SK-N-SH treated with all-trans-retinoic acid at 6 μM for 48 hours (cell line): Measurements from ENCODE around the gene CPSF7.

ENCODE experiments used
- ATAC-seq: fragments of 200-7000 bp; cut with Tn5 transposase; 3 replicates; pipeline ENCODE4 v1.9.1; 2020; ENCODE audit warnings: mild to moderate bottlenecking, moderate library complexity
- ARNTL ChIP-seq: fragments of 450-650 bp; formaldehyde crosslinking; IDR thresholded peaks from 2 replicates; pipeline ENCODE4 v1.5.0; 2020; ENCODE audit warnings: low read depth, mild to moderate bottlenecking, moderate library complexity, borderline replicate concordance
- CREB5 ChIP-seq: fragments of 250-450 bp; sonication (Bioruptor Pico); IDR thresholded peaks from 2 replicates; pipeline ENCODE4 v1.5.1; 2020; ENCODE audit warnings: low read depth, mild to moderate bottlenecking, moderate library complexity
- CSDC2 ChIP-seq: fragments of 250-450 bp; sonication (Bioruptor Pico); IDR thresholded peaks from 2 replicates; pipeline ENCODE4 v1.5.0; 2020; ENCODE audit warnings: mild to moderate bottlenecking, moderate library complexity
- CSRNP3 ChIP-seq: fragments of 250-450 bp; sonication (Bioruptor Pico); IDR thresholded peaks from 2 replicates; pipeline ENCODE4 v1.5.1; 2021; ENCODE audit warnings: mild to moderate bottlenecking, moderate library complexity
- ESRRG ChIP-seq: fragments of 250-450 bp; sonication (Bioruptor Pico); IDR thresholded peaks from 2 replicates; pipeline ENCODE4 v1.6.1; 2021; ENCODE audit warnings: mild to moderate bottlenecking
- GLIS3 ChIP-seq: fragments of 250-450 bp; sonication (Bioruptor Pico); IDR thresholded peaks from 2 replicates; pipeline ENCODE4 v1.5.0; 2020; ENCODE audit warnings: mild to moderate bottlenecking, moderate library complexity
- OSR1 ChIP-seq: fragments of 250-450 bp; sonication (Bioruptor Pico); IDR thresholded peaks from 2 replicates; pipeline ENCODE4 v1.8.0; 2022; ENCODE audit warnings: moderate library complexity, mild to moderate bottlenecking, inconsistent platforms
- PATZ1 ChIP-seq: fragments of 250-450 bp; sonication (Bioruptor Pico); IDR thresholded peaks from 2 replicates; pipeline ENCODE4 v1.8.0; 2020; ENCODE audit warnings: mild to moderate bottlenecking, moderate library complexity, borderline replicate concordance
- PPARA ChIP-seq: fragments of 250-450 bp; sonication (Bioruptor Pico); IDR thresholded peaks from 2 replicates; pipeline ENCODE4 v1.5.0; 2020; ENCODE audit warnings: mild to moderate bottlenecking, borderline replicate concordance
- RARB ChIP-seq: fragments of 250-450 bp; sonication (Bioruptor Pico); IDR thresholded peaks from 2 replicates; pipeline ENCODE4 v1.8.0; 2021; ENCODE audit warnings: mild to moderate bottlenecking, moderate library complexity
- SNAI2 ChIP-seq: fragments of 250-450 bp; sonication (Bioruptor Pico); IDR thresholded peaks from 2 replicates; pipeline ENCODE4 v1.5.0; 2020; ENCODE audit warnings: mild to moderate bottlenecking, moderate library complexity
- TCF4 ChIP-seq: fragments of 250-450 bp; sonication (Bioruptor Pico); IDR thresholded peaks from 2 replicates; pipeline ENCODE4 v1.8.0; 2021; ENCODE audit warnings: mild to moderate bottlenecking, moderate library complexity, borderline replicate concordance
- TOX ChIP-seq: fragments of 250-450 bp; sonication (Bioruptor Pico); IDR thresholded peaks from 2 replicates; pipeline ENCODE4 v1.8.0; 2021; ENCODE audit warnings: mild to moderate bottlenecking, moderate library complexity, borderline replicate concordance
- TSHZ2 ChIP-seq: fragments of 250-450 bp; sonication (Bioruptor Pico); IDR thresholded peaks from 2 replicates; pipeline ENCODE4 v1.5.0; 2020; ENCODE audit warnings: mild to moderate bottlenecking, moderate library complexity
- ZC3H10 ChIP-seq: fragments of 250-450 bp; sonication (Bioruptor Pico); IDR thresholded peaks from 2 replicates; pipeline ENCODE4 v1.5.1; 2021; ENCODE audit warnings: mild to moderate bottlenecking, moderate library complexity
- ZFP3 ChIP-seq: fragments of 250-450 bp; sonication (Bioruptor Pico); IDR thresholded peaks from 2 replicates; pipeline ENCODE4 v1.5.0; 2020; ENCODE audit warnings: mild to moderate bottlenecking, moderate library complexity
- ZFP30 ChIP-seq: fragments of 450-650 bp; formaldehyde crosslinking; IDR thresholded peaks from 2 replicates; pipeline ENCODE4 v1.5.0; 2022; ENCODE audit warnings: mild to moderate bottlenecking, moderate library complexity
- ZNF565 ChIP-seq: fragments of 450-650 bp; formaldehyde crosslinking; conservative IDR thresholded peaks from 2 replicates; pipeline ENCODE4 v1.5.0; 2020; ENCODE audit warnings: low read depth, mild to moderate bottlenecking, moderate library complexity
- ZNF8 ChIP-seq: fragments of 450-650 bp; formaldehyde crosslinking; IDR thresholded peaks from 2 replicates; pipeline ENCODE4 v1.5.0; 2020; ENCODE audit warnings: mild to moderate bottlenecking, moderate library complexity

Gene CPSF7

GRCh38 chr11:61475433-61475832 is 45.7 kb upstream of the CPSF7 start:
- TF ChIP-seq ZFP3 (CRISPR knock-in tag), result no peak
- TF ChIP-seq PATZ1 (CRISPR knock-in tag), result no peak
- TF ChIP-seq TCF4 (CRISPR knock-in tag), result no peak
- TF ChIP-seq ZC3H10, result no peak
- TF ChIP-seq GLIS3, result no peak
- no peak for TF ChIP-seq ESRRG (CRISPR knock-in tag)
- no peak for TF ChIP-seq CSDC2 (CRISPR knock-in tag)
- no peak for TF ChIP-seq TSHZ2 (CRISPR knock-in tag)
- no peak for TF ChIP-seq CSRNP3 (CRISPR knock-in tag)
- TF ChIP-seq SNAI2 (CRISPR knock-in tag), result no peak
- TF ChIP-seq TOX (CRISPR knock-in tag), result no peak
- no peak for TF ChIP-seq OSR1 (CRISPR knock-in tag)
- TF ChIP-seq ZNF565, result no peak
- no peak for TF ChIP-seq CREB5 (CRISPR knock-in tag)
- TF ChIP-seq PPARA (CRISPR knock-in tag), result no peak
- no peak for TF ChIP-seq ARNTL (CRISPR knock-in tag)
- no peak for TF ChIP-seq ZNF8 (CRISPR knock-in tag)
- ATAC-seq, result no peak

- TF ChIP-seq ZFP3 (CRISPR knock-in tag), result no peak
- TF ChIP-seq ZNF565, result no peak
- ATAC-seq, result no peak
Measured at GRCh38 chr11:61474013-61474643, 44.4 kb upstream of the CPSF7 start.

- no peak for ATAC-seq
- no peak for TF ChIP-seq RARB (CRISPR knock-in tag)
- no peak for TF ChIP-seq CSDC2 (CRISPR knock-in tag)
- TF ChIP-seq OSR1 (CRISPR knock-in tag), result no peak
- TF ChIP-seq CREB5 (CRISPR knock-in tag), result no peak
- TF ChIP-seq PATZ1 (CRISPR knock-in tag), result no peak
- no peak for TF ChIP-seq ZFP30 (CRISPR knock-in tag)
- no peak for TF ChIP-seq TCF4 (CRISPR knock-in tag)
- TF ChIP-seq PPARA (CRISPR knock-in tag), result no peak
- TF ChIP-seq ZNF565, result no peak
Measured at GRCh38 chr11:61473370-61474012, 43.7 kb upstream of the CPSF7 start.
